ENCODE measurements around the gene MEPE.
A peak's percentile ranks its signal among the peaks of the same experiment; 100 is the strongest.

Gene MEPE

GRCh38 chr4:87844452-87844851, 11.7 kb downstream of the MEPE start:
- no peak overlapping the region for H3K27ac ChIP-seq (ENCODE audit: low read length, poor library complexity, severe bottlenecking)
- no peak overlapping the region for H2BK5ac ChIP-seq (ENCODE audit: low read depth, low read length, poor library complexity, severe bottlenecking)
- H3K79me1 ChIP-seq (replicated peaks; ENCODE audit: low read length, poor library complexity, severe bottlenecking) = no peaks in the 10 kb centered on the region
- H3K9ac ChIP-seq (ENCODE audit: low read length) = peak overlapping the region; percentile 60
- H3K4me1 ChIP-seq (ENCODE audit: control insufficient read depth, insufficient read depth, low read depth, low read length) = no peaks in the 10 kb centered on the region
- H2AFZ ChIP-seq (ENCODE audit: low read depth, low read length) = no peak overlapping the region
- WGBS = 100% methylated on average over 1 of the region's 1 CpG
- no peak overlapping the region for H2BK120ac ChIP-seq (ENCODE audit: low read depth, low read length)
- H3K4me2 ChIP-seq (ENCODE audit: low read length, poor library complexity, severe bottlenecking) = no peak overlapping the region
- no peaks in the 10 kb centered on the region for H3K36me3 ChIP-seq (ENCODE audit: control insufficient read depth in 1 of 2, insufficient read depth in 2 of 2, low read depth in 1 of 2, low read length in 2 of 2)
- peak; percentile 21 for DNase-seq
- no peak overlapping the region for H3K4ac ChIP-seq (ENCODE audit: low read depth in 1 of 2, low read length in 2 of 2)
- H3K18ac ChIP-seq (ENCODE audit: low read depth in 1 of 2, low read length in 2 of 2) = no peak overlapping the region
- H2BK12ac ChIP-seq (ENCODE audit: low read length in 2 of 2) = no peak overlapping the region
- no peak overlapping the region for H4K91ac ChIP-seq (ENCODE audit: low read length)
- H4K8ac ChIP-seq (ENCODE audit: low read length) = no peak overlapping the region
- peak overlapping the region in 1 of 2 experiments; percentile 52 for H3K4me3 ChIP-seq (ENCODE audit: insufficient read depth in 1 of 2, low read depth in 1 of 2, low read length in 2 of 2)
- peaks cover 0 to 5% of the 10 kb centered on the region in 2 experiments for H3K27me3 ChIP-seq (ENCODE audit: control insufficient read depth in 1 of 2, insufficient read depth in 1 of 2, low read length in 2 of 2)
- H3K14ac ChIP-seq (ENCODE audit: low read length in 2 of 2) = no peak overlapping the region
- no peak overlapping the region for H2BK15ac ChIP-seq (ENCODE audit: low read depth, poor library complexity, severe bottlenecking)
- H3K23ac ChIP-seq (ENCODE audit: low read length in 2 of 2) = no peak overlapping the region
- H3K9me3 ChIP-seq (ENCODE audit: control insufficient read depth, low read length) = no peaks in the 10 kb centered on the region
- H2AK5ac ChIP-seq (ENCODE audit: low read length, severe bottlenecking) = no peak overlapping the region

- H3K18ac ChIP-seq (ENCODE audit: low read depth in 1 of 2, low read length in 2 of 2) = no peak overlapping the region
- H2BK15ac ChIP-seq (ENCODE audit: low read depth, poor library complexity, severe bottlenecking) = no peak overlapping the region
- H2BK12ac ChIP-seq (ENCODE audit: low read length in 2 of 2) = no peak overlapping the region
- peaks cover 0 to 5% of the 10 kb centered on the region in 2 experiments for H3K27me3 ChIP-seq (ENCODE audit: control insufficient read depth in 1 of 2, insufficient read depth in 1 of 2, low read length in 2 of 2)
- H4K91ac ChIP-seq (ENCODE audit: low read length) = no peak overlapping the region
- 83% methylated on average over 5 of the region's 5 CpGs for WGBS
- no peak overlapping the region for H3K23ac ChIP-seq (ENCODE audit: low read length in 2 of 2)
- no peak overlapping the region for H2BK5ac ChIP-seq (ENCODE audit: low read depth, low read length, poor library complexity, severe bottlenecking)
- H4K8ac ChIP-seq (ENCODE audit: low read length) = no peak overlapping the region
- no peak overlapping the region for H2BK120ac ChIP-seq (ENCODE audit: low read depth, low read length)
- H3K9me3 ChIP-seq (ENCODE audit: control insufficient read depth, low read length) = no peaks in the 10 kb centered on the region
- H2AFZ ChIP-seq (ENCODE audit: low read depth, low read length) = no peak overlapping the region
- H3K9ac ChIP-seq (ENCODE audit: low read length) = no peak overlapping the region
- H3K4me3 ChIP-seq (ENCODE audit: insufficient read depth in 1 of 2, low read depth in 1 of 2, low read length in 2 of 2) = no peak overlapping the region
- no peak overlapping the region for H3K4me2 ChIP-seq (ENCODE audit: low read length, poor library complexity, severe bottlenecking)
- peaks cover 1% of the 10 kb centered on the region for H3K4me1 ChIP-seq (ENCODE audit: control insufficient read depth, insufficient read depth, low read depth, low read length)
- no peak overlapping the region for H3K4ac ChIP-seq (ENCODE audit: low read depth in 1 of 2, low read length in 2 of 2)
- no peaks in the 10 kb centered on the region for H3K79me1 ChIP-seq (replicated peaks; ENCODE audit: low read length, poor library complexity, severe bottlenecking)
- no peak for DNase-seq
- no peak overlapping the region for H3K14ac ChIP-seq (ENCODE audit: low read length in 2 of 2)
- no peak overlapping the region for H2AK5ac ChIP-seq (ENCODE audit: low read length, severe bottlenecking)
- H3K27ac ChIP-seq (ENCODE audit: low read length, poor library complexity, severe bottlenecking) = no peak overlapping the region
- no peaks in the 10 kb centered on the region for H3K36me3 ChIP-seq (ENCODE audit: control insufficient read depth in 1 of 2, insufficient read depth in 2 of 2, low read depth in 1 of 2, low read length in 2 of 2)
Observed at GRCh38 chr4:87846226-87846625, 13.5 kb downstream of the MEPE start.

- peak; percentile 72 for DNase-seq
- Histone ChIP-seq H2BK12ac (ENCODE audit: low read length in 2 of 2) (no peak overlapping the region), H2AFZ (ENCODE audit: low read depth, low read length) (no peak overlapping the region), H3K36me3 (ENCODE audit: control insufficient read depth in 1 of 2, insufficient read depth in 2 of 2, low read depth in 1 of 2, low read length in 2 of 2) (no peaks in the 10 kb centered on the region), H3K18ac (ENCODE audit: low read depth in 1 of 2, low read length in 2 of 2) (no peak overlapping the region), H3K4ac (ENCODE audit: low read depth in 1 of 2, low read length in 2 of 2) (no peak overlapping the region), H3K23ac (ENCODE audit: low read length in 2 of 2) (no peak overlapping the region), H3K4me2 (ENCODE audit: low read length, poor library complexity, severe bottlenecking) (no peak overlapping the region), H3K4me3 (ENCODE audit: insufficient read depth in 1 of 2, low read depth in 1 of 2, low read length in 2 of 2) (peak overlapping the region in 1 of 2 experiments; percentile 10), H4K8ac (ENCODE audit: low read length) (no peak overlapping the region), H4K91ac (ENCODE audit: low read length) (no peak overlapping the region), H2BK5ac (ENCODE audit: low read depth, low read length, poor library complexity, severe bottlenecking) (no peak overlapping the region), H3K79me1 (replicated peaks; ENCODE audit: low read length, poor library complexity, severe bottlenecking) (no peaks in the 10 kb centered on the region), H2BK15ac (ENCODE audit: low read depth, poor library complexity, severe bottlenecking) (no peak overlapping the region), H3K14ac (ENCODE audit: low read length in 2 of 2) (no peak overlapping the region), H2AK5ac (ENCODE audit: low read length, severe bottlenecking) (no peak overlapping the region), H3K9ac (ENCODE audit: low read length) (peak overlapping the region; percentile 58), H3K27ac (ENCODE audit: low read length, poor library complexity, severe bottlenecking) (no peak overlapping the region), H3K4me1 (ENCODE audit: control insufficient read depth, insufficient read depth, low read depth, low read length) (peaks cover 1% of the 10 kb centered on the region), H2BK120ac (ENCODE audit: low read depth, low read length) (no peak overlapping the region), H3K9me3 (ENCODE audit: control insufficient read depth, low read length) (no peaks in the 10 kb centered on the region), H3K27me3 (ENCODE audit: control insufficient read depth in 1 of 2, insufficient read depth in 1 of 2, low read length in 2 of 2) (peaks cover 0 to 5% of the 10 kb centered on the region in 2 experiments)
- WGBS = 49% methylated on average over 13 of the region's 15 CpGs
Observed at GRCh38 chr4:87848622-87849351, 16.0 kb downstream of the MEPE start.

- no peaks in the 10 kb centered on the region for H3K9me3 ChIP-seq (ENCODE audit: control insufficient read depth, low read length)
- no peak overlapping the region for H3K14ac ChIP-seq (ENCODE audit: low read length in 2 of 2)
- peak; percentile 65 for DNase-seq
- H3K4me2 ChIP-seq (ENCODE audit: low read length, poor library complexity, severe bottlenecking) = no peak overlapping the region
- H3K27ac ChIP-seq (ENCODE audit: low read length, poor library complexity, severe bottlenecking) = no peak overlapping the region
- H4K8ac ChIP-seq (ENCODE audit: low read length) = peak overlapping the region; percentile 8
- 50% methylated on average over 1 of the region's 4 CpGs for WGBS
- no peak overlapping the region for H3K4ac ChIP-seq (ENCODE audit: low read depth in 1 of 2, low read length in 2 of 2)
- no peak overlapping the region for H2AK5ac ChIP-seq (ENCODE audit: low read length, severe bottlenecking)
- H2BK12ac ChIP-seq (ENCODE audit: low read length in 2 of 2) = peak overlapping the region in 1 of 2 experiments; percentile 54
- H3K4me3 ChIP-seq (ENCODE audit: insufficient read depth in 1 of 2, low read depth in 1 of 2, low read length in 2 of 2) = no peak overlapping the region
- H3K27me3 ChIP-seq (ENCODE audit: control insufficient read depth in 1 of 2, insufficient read depth in 1 of 2, low read length in 2 of 2) = peaks cover 0 to 5% of the 10 kb centered on the region in 2 experiments
- H3K79me1 ChIP-seq (replicated peaks; ENCODE audit: low read length, poor library complexity, severe bottlenecking) = no peaks in the 10 kb centered on the region
- H3K9ac ChIP-seq (ENCODE audit: low read length) = no peak overlapping the region
- peaks cover 1% of the 10 kb centered on the region for H3K4me1 ChIP-seq (ENCODE audit: control insufficient read depth, insufficient read depth, low read depth, low read length)
- no peak overlapping the region for H2BK5ac ChIP-seq (ENCODE audit: low read depth, low read length, poor library complexity, severe bottlenecking)
- no peaks in the 10 kb centered on the region for H3K36me3 ChIP-seq (ENCODE audit: control insufficient read depth in 1 of 2, insufficient read depth in 2 of 2, low read depth in 1 of 2, low read length in 2 of 2)
- H3K18ac ChIP-seq (ENCODE audit: low read depth in 1 of 2, low read length in 2 of 2) = no peak overlapping the region
- peak overlapping the region; percentile 34 for H2AFZ ChIP-seq (ENCODE audit: low read depth, low read length)
- no peak overlapping the region for H4K91ac ChIP-seq (ENCODE audit: low read length)
- no peak overlapping the region for H2BK15ac ChIP-seq (ENCODE audit: low read depth, poor library complexity, severe bottlenecking)
- H2BK120ac ChIP-seq (ENCODE audit: low read depth, low read length) = no peak overlapping the region
- H3K23ac ChIP-seq (ENCODE audit: low read length in 2 of 2) = no peak overlapping the region
Observed at GRCh38 chr4:87849612-87850011, 16.8 kb downstream of the MEPE start.
